ENCODE results near the gene CALCOCO1. TPM values are rescaled to one million over a fixed set of nuclear protein-coding genes. Genes with fewer than 3 reads are reported as not detected.
"Not testable (repeated sequence)": the region's sequence is repeated elsewhere in the genome, so short reads cannot be mapped to it uniquely, and the experiment has no call there.

The CALCOCO1 gene
- total RNA-seq, 4 donors from 2014 or later = 158 to 385 (median 239) TPM

DNA sequence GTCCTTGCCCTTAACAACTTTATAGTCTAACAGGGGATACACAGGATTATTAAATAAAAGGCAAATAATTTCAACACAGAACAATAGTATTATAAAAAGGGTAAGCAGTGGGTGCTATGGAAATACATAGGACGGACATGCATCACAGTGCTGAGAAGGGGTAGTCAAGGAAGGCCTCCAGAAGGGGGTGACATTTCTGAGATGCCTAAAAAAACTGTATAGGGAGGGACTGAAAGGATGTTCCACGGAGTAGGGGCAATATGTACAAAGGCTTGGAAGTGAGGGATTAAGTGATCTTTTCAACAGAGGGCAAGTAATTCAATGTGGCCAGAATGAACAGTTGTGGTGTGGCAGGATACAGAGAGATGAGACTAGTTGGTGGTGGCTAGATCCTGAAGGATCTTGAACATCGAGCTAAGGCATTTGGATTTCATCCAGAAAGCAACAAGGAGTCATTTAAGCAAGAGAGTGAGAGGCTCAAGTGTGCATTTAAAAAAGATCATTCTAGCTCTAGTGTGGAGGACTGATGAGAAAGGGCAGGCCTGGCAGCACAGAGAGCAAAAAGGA lies 42.5 kb downstream of the CALCOCO1 start:
- TF ChIP-seq POLR2A (IDR thresholded peaks at IDR 0.05) (no peak), CTCF (IDR thresholded peaks at IDR 0.05 in 4 of 5, conservative IDR thresholded peaks at IDR 0.05 in 1 of 5) (no peak)
- in situ Hi-C loops (cut with MboI; ENCODE audit: low sequenced_read_pairs in 4 of 4) = no loop called here
- no peak for DNase-seq
- no peaks in the 10 kb centered on the region for H3K9me3 ChIP-seq
- H3K27me3 ChIP-seq = no peaks in the 10 kb centered on the region
- no peak overlapping the region for H3K27ac ChIP-seq
- ATAC-seq = no peak
- no peaks in the 10 kb centered on the region for H3K36me3 ChIP-seq
- H3K4me1 ChIP-seq = no peaks in the 10 kb centered on the region
- intact Hi-C loops (cut with DNase I; ENCODE audit: low total_unique reads) = no loop called here
- H3K4me3 ChIP-seq = no peak overlapping the region

- intact Hi-C loops (cut with DNase I; ENCODE audit: low total_unique reads) = no loop called here
- Histone ChIP-seq H3K9me3 (no peaks in the 10 kb centered on the region), H3K27me3 (no peaks in the 10 kb centered on the region), H3K36me3 (no peaks in the 10 kb centered on the region), H3K4me3 (no peak overlapping the region), H3K27ac (no peak overlapping the region), H3K4me1 (no peaks in the 10 kb centered on the region)
- ATAC-seq = no peak
- in situ Hi-C loops (cut with MboI; ENCODE audit: low sequenced_read_pairs in 4 of 4) = no loop called here
- no peak for DNase-seq
- TF ChIP-seq POLR2A (IDR thresholded peaks at IDR 0.05) (no peak), CTCF (IDR thresholded peaks at IDR 0.05 in 4 of 5, conservative IDR thresholded peaks at IDR 0.05 in 1 of 5) (no peak)
Measured at GRCh38 chr12:53683983-53684382, 43.3 kb downstream of the CALCOCO1 start.

DNA sequence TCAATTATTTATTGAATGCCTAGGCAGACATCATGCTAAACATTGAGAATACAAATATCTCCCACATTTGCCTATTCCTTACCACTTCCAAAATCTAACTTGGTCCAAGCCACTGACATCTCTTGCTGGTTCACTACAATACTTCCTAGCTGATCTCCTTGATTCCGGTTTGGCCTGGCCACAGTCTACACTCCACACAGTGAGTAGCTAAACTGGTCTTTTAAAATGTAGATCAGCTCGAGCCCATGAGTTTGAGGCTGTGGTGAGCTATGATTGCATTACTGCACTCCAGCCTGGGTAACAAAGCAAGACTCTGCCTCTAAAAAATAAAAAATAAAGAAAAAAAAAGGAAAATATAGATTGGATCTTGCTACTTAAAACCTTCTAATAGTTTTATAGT lies 43.8 kb downstream of the CALCOCO1 start:
- intact Hi-C loops (cut with DNase I; ENCODE audit: low total_unique reads) (no loop called here), in situ Hi-C loops (cut with MboI; ENCODE audit: low sequenced_read_pairs in 4 of 4) (no loop called here)
- H3K27ac ChIP-seq = no peak overlapping the region

GRCh38 chr12:53680061-53680460 lies 47.2 kb downstream of the CALCOCO1 start:
- intact Hi-C loops (cut with DNase I; ENCODE audit: low total_unique reads); H3K36me3 ChIP-seq; H3K4me3 ChIP-seq; H3K9me3 ChIP-seq; H3K27ac ChIP-seq; DNase-seq; in situ Hi-C loops (cut with MboI; ENCODE audit: low sequenced_read_pairs in 4 of 4); H3K27me3 ChIP-seq; ATAC-seq: not testable (repeated sequence)
- peaks cover 6 to 20% of the 10 kb centered on the region in 2 donors for H3K4me1 ChIP-seq

More for the DNA sequence above, 43.8 kb downstream of the CALCOCO1 start:
- H3K27me3 ChIP-seq = no peaks in the 10 kb centered on the region
- H3K4me3 ChIP-seq = no peak overlapping the region
- H3K36me3 ChIP-seq = no peaks in the 10 kb centered on the region
- H3K4me1 ChIP-seq = no peaks in the 10 kb centered on the region
- no peak for TF ChIP-seq POLR2A (IDR thresholded peaks at IDR 0.05)
- no peak for TF ChIP-seq CTCF (IDR thresholded peaks at IDR 0.05 in 4 of 5, conservative IDR thresholded peaks at IDR 0.05 in 1 of 5)
- DNase-seq (no peak), ATAC-seq (no peak)
- no peaks in the 10 kb centered on the region for H3K9me3 ChIP-seq

DNA sequence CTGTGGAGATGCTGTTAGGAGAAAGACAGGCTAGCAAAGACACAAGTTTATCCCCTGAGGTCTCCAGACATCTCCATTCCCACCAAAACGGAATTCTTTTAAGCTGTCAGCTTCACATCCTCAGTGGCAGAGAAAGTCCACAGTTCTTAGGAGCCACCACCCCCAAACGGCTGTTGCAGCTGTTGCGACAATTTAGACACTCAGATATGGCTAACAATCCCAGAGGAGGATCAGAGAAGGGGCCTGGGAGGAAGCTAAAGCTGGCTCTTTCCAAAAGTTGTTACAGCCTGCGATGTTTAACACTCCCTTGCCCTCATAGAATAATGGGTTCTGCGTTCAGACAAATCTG lies 49.5 kb downstream of the CALCOCO1 start:
- Histone ChIP-seq H3K27ac (peak overlapping the region; percentile 93 to 99 (median 96)), H3K27me3 (no peaks in the 10 kb centered on the region), H3K36me3 (peaks cover 0 to 16% of the 10 kb centered on the region in 2 donors), H3K9me3 (no peaks in the 10 kb centered on the region), H3K4me1 (peaks cover 18 to 31% of the 10 kb centered on the region in 2 donors), H3K4me3 (peak overlapping the region; percentile 74 to 84 (median 82))
- in situ Hi-C loops (cut with MboI; ENCODE audit: low sequenced_read_pairs in 4 of 4) (loop anchor here in 3 of 4 donors (5.0 to 10.0 kb wide), 4 partner anchors 50 to 135 kb away; partner anchors contain the start of gene ATF7 (in 2 of the 3)), intact Hi-C loops (cut with DNase I; ENCODE audit: low total_unique reads) (no loop called here)
- DNase-seq = no peak
- ATAC-seq = no peak
- TF ChIP-seq CTCF (IDR thresholded peaks at IDR 0.05 in 4 of 5, conservative IDR thresholded peaks at IDR 0.05 in 1 of 5) (no peak), POLR2A (IDR thresholded peaks at IDR 0.05) (no peak)
